K562 (cell line): ENCODE measurements around the gene XPO1. TPM values are rescaled to one million over a fixed set of nuclear protein-coding genes. Genes with fewer than 3 reads are reported as not detected.

Experiments
- CBFA2T3 ChIP-seq: fragments of 450-650 bp; IDR thresholded peaks from 2 replicates; pipeline ENCODE4 v1.6.1; 2017
- CHCHD3 ChIP-seq: fragments of 250-450 bp; sonication (Bioruptor Pico); IDR thresholded peaks from 2 replicates; pipeline ENCODE4 v2.1.2; 2022; ENCODE audit warnings: mild to moderate bottlenecking
- ELF1 ChIP-seq: fragments of 200-800 bp; sonication (Bioruptor generic); IDR thresholded peaks from 2 replicates; pipeline ENCODE4 v1.6.1; 2016; ENCODE audit warnings: missing genetic modification characterization, missing compliant biosample characterization
- KAT2B ChIP-seq: IDR thresholded peaks from one replicate; pipeline ENCODE4 v1.6.1; 2012; ENCODE audit warnings: low read depth, mild to moderate bottlenecking, control low read depth, inconsistent platforms, low read length, moderate library complexity
- LARP7 ChIP-seq: fragments of 450-650 bp; IDR thresholded peaks from 2 replicates; pipeline ENCODE4 v1.6.1; 2016
- PHTF2 ChIP-seq: fragments of 250-450 bp; sonication (Bioruptor Pico); IDR thresholded peaks from 2 replicates; pipeline ENCODE4 v1.5.0; 2021; ENCODE audit warnings: mild to moderate bottlenecking
- PURB ChIP-seq: sonication (generic); formaldehyde crosslinking; IDR thresholded peaks from 2 replicates; pipeline ENCODE4 v1.9.0; 2021; ENCODE audit warnings: low read depth, mild to moderate bottlenecking, missing genetic modification reagents
- SOX6 ChIP-seq: fragments of 450-650 bp; IDR thresholded peaks from 2 replicates; pipeline ENCODE4 v1.6.1; 2014; ENCODE audit warnings: mild to moderate bottlenecking
- SP1 ChIP-seq: sonication (generic); formaldehyde crosslinking; IDR thresholded peaks from 2 replicates; pipeline ENCODE4 v1.8.1; 2022; ENCODE audit warnings: mild to moderate bottlenecking, missing genetic modification reagents
- ZNF239 ChIP-seq: fragments of 250-450 bp; sonication (Bioruptor Pico); IDR thresholded peaks from 2 replicates; pipeline ENCODE4 v1.4.0; 2020; ENCODE audit warnings: mild to moderate bottlenecking
- ZNF384 ChIP-seq: IDR thresholded peaks from 2 replicates; pipeline ENCODE4 v1.6.1; 2012; ENCODE audit warnings: low read depth, low read length, improper control_type of control experiment
- polyA plus RNA-seq, 8 experiments: library from polyadenylated mRNA; depleted of rRNA in 4 of 8; stranded (reverse) in 5 of 8; unstranded in 3 of 8; fragments of >200 nt; fragmentation: Nextera tagmentation in 2 of 8; fragmentation: Illumina TruSeq in 1 of 8; extraction: Ambion mirVana in 2 of 8; extraction: Trizol in 1 of 8; gene quantifications; 2 replicates each; pipeline versions ENCODE4 v1.2.1 to v1.2.3, GENCODE V29; 2011 to 2014; ENCODE audit warnings: inconsistent platforms in 1 of 8, missing spikeins in 1 of 8
- total RNA-seq, 7 experiments: library from RNA; depleted of rRNA in 6 of 7; stranded (reverse); fragments of >200 nt in 6 of 7; fragmentation: Illumina TruSeq in 2 of 7; extraction: Trizol in 2 of 7; gene quantifications; 2 replicates each; pipeline versions ENCODE4 v1.2.1 to v1.2.3, GENCODE V29; 2011 to 2021; ENCODE audit warnings: low replicate concordance in 1 of 7
- TF ChIP-seq, protein P1 (sequence below): fragments of 250-450 bp; sonication (Bioruptor Pico); IDR thresholded peaks from 2 replicates; pipeline ENCODE4 v1.8.0; 2022; ENCODE audit warnings: moderate library complexity, mild to moderate bottlenecking, inconsistent platforms
- TF ChIP-seq, protein P2 (sequence below): fragments of 250-450 bp; sonication (Bioruptor Pico); IDR thresholded peaks from 2 replicates; pipeline ENCODE4 v1.5.0; 2020; ENCODE audit warnings: mild to moderate bottlenecking
- TF ChIP-seq, protein P3 (sequence below): fragments of 450-650 bp; IDR thresholded peaks from 2 replicates; pipeline ENCODE4 v1.7.0; 2016; ENCODE audit warnings: borderline replicate concordance
- TF ChIP-seq, protein P4 (sequence below), 2 experiments: fragments of 450-650 bp; IDR thresholded peaks; 2 replicates each; pipeline ENCODE4 v1.6.1; 2016
- TF ChIP-seq, protein P5 (sequence below): sonication (generic); formaldehyde crosslinking; IDR thresholded peaks from 2 replicates; pipeline ENCODE4 v1.8.0; 2023; ENCODE audit warnings: mild to moderate bottlenecking, missing genetic modification reagents

The XPO1 gene
- total and polyA plus RNA-seq, 9 of the 15 experiments (the other 6 are each of a cell fraction or from before 2014, with no cell fraction given), result 86.2 to 307 (median 216) TPM

DNA sequence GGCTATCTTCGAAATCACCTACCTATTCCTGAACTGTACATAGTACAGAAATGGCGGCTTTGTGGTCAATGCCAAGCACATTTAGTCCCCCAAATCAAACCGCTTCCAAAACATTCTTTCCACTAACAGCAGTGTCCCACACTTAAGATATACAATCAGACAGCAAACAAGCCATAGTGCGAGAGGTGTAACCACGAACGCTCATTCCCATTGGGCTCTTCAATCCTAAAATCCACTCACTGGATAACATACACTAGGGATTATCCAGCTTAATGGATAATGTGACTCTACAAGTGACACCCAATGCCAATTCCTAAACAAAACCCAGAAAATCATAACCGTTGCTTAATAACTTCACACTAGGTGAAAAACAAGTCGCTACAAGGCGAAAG is 2.0 kb downstream of the XPO1 start (continued):
- TF ChIP-seq PURB (CRISPR knock-in tag) (no peak), PHTF2 (CRISPR knock-in tag) (no peak), ZNF384 (no peak), SOX6 (no peak), CBFA2T3 (no peak), ZNF239 (CRISPR knock-in tag) (no peak), ELF1 (tag) (peak; percentile 45), SP1 (CRISPR knock-in tag) (peak; percentile 22; the same call in 1 of the 2 replicates), LARP7 (peak; percentile 38; the same call in 1 of the 2 replicates), KAT2B (no peak), CHCHD3 (CRISPR knock-in tag) (no peak)
- TF ChIP-seq, protein P1, sequence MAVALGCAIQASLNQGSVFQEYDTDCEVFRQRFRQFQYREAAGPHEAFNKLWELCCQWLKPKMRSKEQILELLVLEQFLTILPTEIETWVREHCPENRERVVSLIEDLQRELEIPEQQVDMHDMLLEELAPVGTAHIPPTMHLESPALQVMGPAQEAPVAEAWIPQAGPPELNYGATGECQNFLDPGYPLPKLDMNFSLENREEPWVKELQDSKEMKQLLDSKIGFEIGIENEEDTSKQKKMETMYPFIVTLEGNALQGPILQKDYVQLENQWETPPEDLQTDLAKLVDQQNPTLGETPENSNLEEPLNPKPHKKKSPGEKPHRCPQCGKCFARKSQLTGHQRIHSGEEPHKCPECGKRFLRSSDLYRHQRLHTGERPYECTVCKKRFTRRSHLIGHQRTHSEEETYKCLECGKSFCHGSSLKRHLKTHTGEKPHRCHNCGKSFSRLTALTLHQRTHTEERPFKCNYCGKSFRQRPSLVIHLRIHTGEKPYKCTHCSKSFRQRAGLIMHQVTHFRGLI (CRISPR knock-in tag), result no peak
- TF ChIP-seq, protein P2, sequence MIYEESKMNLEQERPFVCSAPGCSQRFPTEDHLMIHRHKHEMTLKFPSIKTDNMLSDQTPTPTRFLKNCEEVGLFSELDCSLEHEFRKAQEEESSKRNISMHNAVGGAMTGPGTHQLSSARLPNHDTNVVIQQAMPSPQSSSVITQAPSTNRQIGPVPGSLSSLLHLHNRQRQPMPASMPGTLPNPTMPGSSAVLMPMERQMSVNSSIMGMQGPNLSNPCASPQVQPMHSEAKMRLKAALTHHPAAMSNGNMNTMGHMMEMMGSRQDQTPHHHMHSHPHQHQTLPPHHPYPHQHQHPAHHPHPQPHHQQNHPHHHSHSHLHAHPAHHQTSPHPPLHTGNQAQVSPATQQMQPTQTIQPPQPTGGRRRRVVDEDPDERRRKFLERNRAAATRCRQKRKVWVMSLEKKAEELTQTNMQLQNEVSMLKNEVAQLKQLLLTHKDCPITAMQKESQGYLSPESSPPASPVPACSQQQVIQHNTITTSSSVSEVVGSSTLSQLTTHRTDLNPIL (CRISPR knock-in tag), result 0 out of 2 replicates have a peak, but pooled peaks have one; percentile 37
- TF ChIP-seq, protein P3, sequence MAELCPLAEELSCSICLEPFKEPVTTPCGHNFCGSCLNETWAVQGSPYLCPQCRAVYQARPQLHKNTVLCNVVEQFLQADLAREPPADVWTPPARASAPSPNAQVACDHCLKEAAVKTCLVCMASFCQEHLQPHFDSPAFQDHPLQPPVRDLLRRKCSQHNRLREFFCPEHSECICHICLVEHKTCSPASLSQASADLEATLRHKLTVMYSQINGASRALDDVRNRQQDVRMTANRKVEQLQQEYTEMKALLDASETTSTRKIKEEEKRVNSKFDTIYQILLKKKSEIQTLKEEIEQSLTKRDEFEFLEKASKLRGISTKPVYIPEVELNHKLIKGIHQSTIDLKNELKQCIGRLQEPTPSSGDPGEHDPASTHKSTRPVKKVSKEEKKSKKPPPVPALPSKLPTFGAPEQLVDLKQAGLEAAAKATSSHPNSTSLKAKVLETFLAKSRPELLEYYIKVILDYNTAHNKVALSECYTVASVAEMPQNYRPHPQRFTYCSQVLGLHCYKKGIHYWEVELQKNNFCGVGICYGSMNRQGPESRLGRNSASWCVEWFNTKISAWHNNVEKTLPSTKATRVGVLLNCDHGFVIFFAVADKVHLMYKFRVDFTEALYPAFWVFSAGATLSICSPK, result no peak
- TF ChIP-seq, protein P4, sequence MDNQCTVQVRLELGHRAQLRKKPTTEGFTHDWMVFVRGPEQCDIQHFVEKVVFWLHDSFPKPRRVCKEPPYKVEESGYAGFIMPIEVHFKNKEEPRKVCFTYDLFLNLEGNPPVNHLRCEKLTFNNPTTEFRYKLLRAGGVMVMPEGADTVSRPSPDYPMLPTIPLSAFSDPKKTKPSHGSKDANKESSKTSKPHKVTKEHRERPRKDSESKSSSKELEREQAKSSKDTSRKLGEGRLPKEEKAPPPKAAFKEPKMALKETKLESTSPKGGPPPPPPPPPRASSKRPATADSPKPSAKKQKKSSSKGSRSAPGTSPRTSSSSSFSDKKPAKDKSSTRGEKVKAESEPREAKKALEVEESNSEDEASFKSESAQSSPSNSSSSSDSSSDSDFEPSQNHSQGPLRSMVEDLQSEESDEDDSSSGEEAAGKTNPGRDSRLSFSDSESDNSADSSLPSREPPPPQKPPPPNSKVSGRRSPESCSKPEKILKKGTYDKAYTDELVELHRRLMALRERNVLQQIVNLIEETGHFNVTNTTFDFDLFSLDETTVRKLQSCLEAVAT (IDR thresholded peaks at IDR 0.05), result peak in 1 of 2 experiments; percentile 50
- TF ChIP-seq, protein P5, sequence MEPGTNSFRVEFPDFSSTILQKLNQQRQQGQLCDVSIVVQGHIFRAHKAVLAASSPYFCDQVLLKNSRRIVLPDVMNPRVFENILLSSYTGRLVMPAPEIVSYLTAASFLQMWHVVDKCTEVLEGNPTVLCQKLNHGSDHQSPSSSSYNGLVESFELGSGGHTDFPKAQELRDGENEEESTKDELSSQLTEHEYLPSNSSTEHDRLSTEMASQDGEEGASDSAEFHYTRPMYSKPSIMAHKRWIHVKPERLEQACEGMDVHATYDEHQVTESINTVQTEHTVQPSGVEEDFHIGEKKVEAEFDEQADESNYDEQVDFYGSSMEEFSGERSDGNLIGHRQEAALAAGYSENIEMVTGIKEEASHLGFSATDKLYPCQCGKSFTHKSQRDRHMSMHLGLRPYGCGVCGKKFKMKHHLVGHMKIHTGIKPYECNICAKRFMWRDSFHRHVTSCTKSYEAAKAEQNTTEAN (CRISPR knock-in tag), result no peak
